ENCODE data around the gene MPC1L.

The MPC1L gene

DNA sequence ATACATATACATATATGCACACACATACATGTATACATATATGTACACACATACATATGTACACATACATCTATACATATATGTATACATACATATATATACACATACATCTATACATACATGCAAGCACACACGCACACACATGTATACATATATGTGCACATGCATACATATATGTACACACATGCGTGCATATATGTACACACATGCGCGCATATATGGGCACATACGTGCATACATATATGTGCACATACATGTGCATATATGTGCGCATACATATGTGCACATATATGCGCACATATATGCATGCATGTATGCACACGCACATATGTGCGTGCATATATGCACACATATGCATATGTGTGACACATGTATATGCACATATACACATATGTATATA is 7.3 kb upstream of the MPC1L start:
- TF ChIP-seq, protein P1, sequence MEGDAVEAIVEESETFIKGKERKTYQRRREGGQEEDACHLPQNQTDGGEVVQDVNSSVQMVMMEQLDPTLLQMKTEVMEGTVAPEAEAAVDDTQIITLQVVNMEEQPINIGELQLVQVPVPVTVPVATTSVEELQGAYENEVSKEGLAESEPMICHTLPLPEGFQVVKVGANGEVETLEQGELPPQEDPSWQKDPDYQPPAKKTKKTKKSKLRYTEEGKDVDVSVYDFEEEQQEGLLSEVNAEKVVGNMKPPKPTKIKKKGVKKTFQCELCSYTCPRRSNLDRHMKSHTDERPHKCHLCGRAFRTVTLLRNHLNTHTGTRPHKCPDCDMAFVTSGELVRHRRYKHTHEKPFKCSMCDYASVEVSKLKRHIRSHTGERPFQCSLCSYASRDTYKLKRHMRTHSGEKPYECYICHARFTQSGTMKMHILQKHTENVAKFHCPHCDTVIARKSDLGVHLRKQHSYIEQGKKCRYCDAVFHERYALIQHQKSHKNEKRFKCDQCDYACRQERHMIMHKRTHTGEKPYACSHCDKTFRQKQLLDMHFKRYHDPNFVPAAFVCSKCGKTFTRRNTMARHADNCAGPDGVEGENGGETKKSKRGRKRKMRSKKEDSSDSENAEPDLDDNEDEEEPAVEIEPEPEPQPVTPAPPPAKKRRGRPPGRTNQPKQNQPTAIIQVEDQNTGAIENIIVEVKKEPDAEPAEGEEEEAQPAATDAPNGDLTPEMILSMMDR (conservative IDR thresholded peaks at IDR 0.05), result no peak
- H3K27ac ChIP-seq, result no peak overlapping the region

DNA sequence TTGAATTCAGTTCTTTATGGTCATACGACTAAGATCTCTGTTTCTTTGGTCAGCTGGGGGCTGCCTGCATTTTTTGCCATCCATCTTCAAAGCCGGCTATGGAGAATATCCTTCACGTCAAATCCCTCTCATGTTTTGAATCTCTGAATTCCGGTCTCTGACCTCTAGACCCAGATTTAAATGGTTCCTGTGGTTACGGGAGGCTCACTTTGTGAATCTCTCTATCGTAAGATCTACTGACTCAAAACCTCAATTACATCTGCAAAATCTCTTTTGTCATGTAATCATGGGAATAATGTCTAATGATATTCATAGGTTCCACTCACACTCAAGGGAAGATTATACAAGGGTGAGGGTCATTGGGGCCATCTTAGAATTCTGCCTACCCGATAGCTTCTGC is 5.7 kb upstream of the MPC1L start:
- H3K27ac ChIP-seq, result no peak overlapping the region
- TF ChIP-seq, protein P1 (conservative IDR thresholded peaks at IDR 0.05), result no peak

DNA sequence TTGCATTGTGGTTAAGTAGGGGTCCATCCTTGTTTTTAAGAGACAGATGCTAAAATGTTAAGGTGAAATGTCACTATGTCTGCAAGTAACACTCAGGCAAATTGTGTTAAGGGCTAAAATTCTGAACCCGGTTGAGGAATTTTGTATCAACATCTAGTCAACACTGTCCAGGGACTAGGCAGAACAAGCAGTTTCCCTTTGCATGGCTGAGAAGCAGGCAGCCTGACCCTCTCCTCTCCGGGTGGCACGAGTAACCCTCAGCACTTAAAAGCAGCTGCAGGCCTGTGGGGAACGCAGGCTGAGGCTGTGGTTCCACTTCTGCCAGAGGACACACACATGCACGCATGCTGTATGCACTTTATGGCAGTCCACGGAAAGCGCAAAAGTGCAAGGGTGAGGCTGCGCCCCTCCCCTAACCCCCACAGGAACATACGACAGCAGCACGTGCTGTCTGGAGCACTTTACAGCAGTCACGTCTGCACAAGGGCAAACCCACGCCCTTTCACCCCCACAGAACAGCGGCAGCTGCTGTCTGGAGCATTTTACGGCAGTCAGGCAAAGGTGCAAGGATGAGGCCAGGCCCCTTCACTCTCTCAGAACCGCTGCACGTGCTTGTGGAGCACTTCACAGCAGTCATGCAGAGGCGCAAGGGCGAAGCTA is 619 bp upstream of the MPC1L start:
- TF ChIP-seq, protein P1 (conservative IDR thresholded peaks at IDR 0.05), result no peak
- H3K27ac ChIP-seq, result no peak overlapping the region

DNA sequence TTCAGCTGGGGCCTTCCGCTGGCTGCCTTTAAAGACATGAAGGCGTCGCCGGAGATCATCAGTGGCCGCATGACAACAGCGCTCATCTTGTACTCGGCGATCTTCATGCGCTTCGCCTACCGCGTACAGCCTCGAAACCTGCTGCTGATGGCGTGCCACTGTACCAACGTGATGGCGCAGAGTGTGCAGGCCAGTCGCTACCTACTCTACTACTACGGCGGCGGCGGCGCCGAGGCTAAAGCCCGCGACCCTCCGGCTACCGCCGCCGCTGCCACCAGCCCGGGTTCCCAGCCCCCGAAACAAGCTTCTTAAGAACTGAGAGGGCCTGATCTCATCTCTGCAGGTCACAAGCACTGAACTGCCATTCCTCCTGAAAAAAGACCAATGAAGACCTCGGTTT is 437 bp downstream of the MPC1L start:
- H3K27ac ChIP-seq, result no peak overlapping the region
- TF ChIP-seq, protein P1 (conservative IDR thresholded peaks at IDR 0.05), result no peak

DNA sequence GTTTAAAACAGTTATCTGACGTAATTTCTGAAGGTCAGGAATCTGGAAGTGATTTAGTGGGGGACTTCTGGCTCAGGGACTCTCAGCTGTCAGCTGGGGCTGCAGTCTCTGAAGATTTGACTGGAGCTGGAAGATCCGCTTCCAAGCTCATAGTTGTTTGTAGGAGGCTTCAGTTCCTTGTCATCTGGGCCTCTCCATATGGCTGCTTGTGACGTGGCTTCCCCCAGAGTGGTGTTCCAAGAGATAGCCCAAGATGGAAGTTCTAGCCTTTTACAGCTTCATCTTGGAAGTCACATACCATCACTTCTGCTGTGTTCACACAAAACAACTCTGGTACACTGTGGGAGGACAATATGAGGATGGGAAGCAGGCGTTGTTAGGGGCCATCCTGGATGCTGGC is 2.1 kb downstream of the MPC1L start:
- no peak overlapping the region for H3K27ac ChIP-seq
- TF ChIP-seq, protein P1 (conservative IDR thresholded peaks at IDR 0.05), result no peak

DNA sequence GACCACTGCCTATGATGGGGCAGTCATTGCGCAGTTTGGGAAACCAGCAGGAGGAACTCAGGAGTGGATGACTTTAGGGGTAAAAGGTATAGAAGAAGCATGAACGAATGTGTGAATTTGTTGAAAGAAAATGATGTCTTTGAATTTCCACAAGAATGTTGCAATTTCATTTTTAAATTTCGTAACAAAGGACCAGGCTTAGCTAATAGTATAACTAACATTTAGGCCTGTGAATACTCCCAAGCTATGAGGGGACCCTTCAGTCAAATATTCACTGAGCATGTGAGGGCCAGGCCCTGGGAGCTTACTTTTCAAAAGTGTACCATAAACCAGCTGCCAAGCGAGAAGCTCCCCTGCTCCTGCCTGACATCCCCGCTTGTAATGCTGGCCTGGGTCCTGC is 5.3 kb downstream of the MPC1L start:
- no peak overlapping the region for H3K27ac ChIP-seq
- TF ChIP-seq, protein P1 (conservative IDR thresholded peaks at IDR 0.05), result no peak

DNA sequence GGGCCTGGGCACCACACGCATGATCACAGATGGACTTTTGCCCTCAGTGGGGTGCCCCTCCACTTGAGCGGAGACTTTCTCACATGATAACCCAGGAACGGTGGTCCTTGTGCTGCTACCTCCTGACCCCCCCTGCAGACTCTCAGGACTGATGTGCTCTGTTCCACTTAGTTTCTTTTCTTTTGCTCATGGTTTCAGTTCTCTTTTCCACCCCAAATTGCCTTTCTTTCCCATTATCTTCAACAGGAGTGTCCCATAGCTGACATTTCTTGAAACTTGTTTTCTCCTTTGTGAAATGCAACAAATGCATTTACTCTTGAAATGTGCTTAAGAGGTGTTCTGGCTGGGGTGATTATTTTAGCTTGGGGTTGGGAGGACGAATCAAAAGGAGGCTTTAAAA is 9.0 kb downstream of the MPC1L start:
- TF ChIP-seq, protein P1 (conservative IDR thresholded peaks at IDR 0.05), result no peak
- H3K27ac ChIP-seq, result no peak overlapping the region
